NCI-H2171 (cell line): ENCODE results near the gene TFAP2E.

Experiments
- DNase-seq: peaks from one replicate; lab custom pipeline; 2025; lab: John Stamatoyannopoulos, UW

The TFAP2E gene

DNA sequence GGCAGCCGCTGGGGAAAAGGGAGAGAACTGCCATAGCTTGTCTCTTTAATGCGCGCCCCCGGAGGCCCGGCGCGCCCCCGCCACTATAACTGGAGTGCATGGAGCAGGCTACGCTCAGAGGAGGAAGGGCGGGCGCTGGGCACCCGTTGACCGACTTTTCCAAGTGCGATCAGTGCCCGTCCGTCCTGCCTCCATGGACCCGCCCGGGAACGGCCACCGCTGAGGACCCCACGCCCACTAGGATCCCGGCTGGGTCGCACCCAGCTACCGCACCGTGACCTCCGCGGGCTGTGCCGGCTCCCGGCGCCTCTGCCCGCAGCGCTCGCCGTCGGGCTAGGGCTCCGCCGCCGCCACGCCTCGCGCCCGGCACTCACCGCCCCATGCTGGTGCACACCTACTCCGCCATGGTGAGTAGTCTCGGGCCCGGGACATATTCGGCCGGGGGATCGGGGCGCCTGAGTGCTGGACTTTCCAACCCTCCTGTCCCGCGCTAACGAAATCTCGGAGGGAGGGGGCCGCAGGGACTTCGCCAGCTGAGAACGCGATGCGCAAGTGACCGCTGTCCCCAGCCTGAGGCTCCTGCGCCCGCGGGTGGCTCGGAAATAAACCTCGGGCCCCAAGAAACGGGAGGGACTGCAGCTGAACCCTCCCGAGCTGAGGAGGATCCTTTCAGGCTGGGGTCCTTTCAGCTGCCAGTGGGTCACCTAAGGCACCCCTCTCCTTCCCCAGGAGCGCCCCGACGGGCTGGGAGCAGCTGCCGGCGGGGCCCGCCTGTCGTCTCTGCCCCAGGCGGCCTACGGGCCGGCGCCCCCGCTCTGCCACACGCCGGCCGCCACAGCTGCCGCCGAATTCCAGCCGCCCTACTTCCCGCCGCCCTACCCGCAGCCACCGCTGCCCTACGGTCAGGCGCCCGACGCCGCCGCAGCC is at the start of gene TFAP2E:
TSS of gene TFAP2E (plus strand) at position 117 of the 927 bp plus-strand sequence. CDS start at position 381, 264 bp downstream.
- DNase-seq: no peak

DNA sequence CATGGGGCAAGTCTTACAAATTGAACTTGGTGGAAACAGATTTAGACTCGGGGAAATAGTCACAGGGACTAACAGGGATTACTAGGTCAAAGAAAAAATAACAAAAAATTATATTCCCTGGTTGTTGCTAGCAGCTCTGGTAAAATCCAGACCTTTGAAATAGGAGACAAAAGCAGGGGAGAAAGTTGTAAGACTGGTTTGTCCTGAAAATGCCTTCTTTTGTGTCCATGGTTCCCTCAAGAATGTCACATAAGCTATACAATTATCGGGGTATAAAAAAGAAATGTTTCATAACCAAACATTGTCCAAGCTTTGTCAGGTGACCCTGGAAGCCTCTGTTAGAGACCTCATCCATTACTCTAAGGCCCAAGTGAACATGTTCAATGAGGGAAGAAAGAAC is 49.0 kb upstream of the TFAP2E start:
- no peak for DNase-seq

DNA sequence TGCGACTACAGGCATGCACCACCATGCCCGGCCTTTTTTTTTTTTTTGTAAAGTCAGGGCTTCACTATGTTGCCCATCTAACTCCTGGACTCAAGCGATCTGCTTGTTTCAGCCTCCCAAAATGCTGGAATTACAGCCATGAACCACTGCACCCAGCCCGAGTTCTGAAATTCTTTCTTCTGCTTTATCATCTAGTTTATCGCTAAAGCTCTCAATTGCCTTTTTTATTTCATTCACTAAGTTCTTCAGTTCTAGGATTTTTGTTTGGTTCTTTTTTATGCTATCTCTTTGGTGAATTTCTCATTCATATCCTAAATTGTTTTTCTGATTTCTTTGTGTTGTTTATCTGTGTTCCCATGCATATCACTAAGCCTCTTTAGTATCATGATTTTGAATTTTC is 42.9 kb upstream of the TFAP2E start:
- no peak for DNase-seq

DNA sequence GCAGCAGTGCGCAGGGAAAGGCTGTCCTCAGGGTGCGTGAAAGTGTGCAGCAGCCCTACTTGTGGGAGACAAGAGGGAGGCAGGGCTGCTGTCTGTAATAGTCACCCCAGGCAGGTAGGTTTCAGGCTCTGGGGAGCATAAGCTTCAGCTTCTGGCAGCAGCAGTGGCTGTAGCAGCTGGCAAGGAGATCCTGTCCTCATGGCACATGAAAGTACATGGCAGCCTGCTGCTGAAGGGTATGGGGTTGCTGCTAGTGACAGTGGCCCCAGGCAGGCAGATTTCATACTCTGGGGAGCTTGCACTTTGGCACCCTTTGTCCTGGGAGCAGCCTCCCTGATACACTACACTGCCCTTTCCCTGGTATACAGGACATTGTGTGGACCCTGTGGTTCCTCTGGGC is 42.2 kb upstream of the TFAP2E start:
- DNase-seq: no peak

DNA sequence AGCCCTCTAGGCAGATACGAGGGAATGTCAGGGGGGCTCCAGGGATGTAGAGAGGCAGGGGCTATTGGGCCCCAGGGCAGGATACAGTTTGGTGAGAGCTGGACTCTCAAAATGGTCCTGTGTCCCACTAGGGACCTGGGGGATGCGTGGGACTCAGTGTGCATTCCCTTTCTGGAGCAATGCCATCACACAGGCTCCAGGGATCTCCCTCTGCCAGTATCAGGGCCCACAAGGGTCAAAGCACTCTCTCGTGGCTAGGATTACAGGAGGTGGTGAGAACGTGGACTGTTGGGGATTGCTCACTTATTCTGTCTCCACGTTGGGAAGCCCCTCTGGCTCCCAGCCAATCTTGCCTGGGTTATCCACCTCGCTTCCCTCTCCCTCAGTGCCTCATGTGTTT is 41.7 kb upstream of the TFAP2E start:
- DNase-seq: no peak

DNA sequence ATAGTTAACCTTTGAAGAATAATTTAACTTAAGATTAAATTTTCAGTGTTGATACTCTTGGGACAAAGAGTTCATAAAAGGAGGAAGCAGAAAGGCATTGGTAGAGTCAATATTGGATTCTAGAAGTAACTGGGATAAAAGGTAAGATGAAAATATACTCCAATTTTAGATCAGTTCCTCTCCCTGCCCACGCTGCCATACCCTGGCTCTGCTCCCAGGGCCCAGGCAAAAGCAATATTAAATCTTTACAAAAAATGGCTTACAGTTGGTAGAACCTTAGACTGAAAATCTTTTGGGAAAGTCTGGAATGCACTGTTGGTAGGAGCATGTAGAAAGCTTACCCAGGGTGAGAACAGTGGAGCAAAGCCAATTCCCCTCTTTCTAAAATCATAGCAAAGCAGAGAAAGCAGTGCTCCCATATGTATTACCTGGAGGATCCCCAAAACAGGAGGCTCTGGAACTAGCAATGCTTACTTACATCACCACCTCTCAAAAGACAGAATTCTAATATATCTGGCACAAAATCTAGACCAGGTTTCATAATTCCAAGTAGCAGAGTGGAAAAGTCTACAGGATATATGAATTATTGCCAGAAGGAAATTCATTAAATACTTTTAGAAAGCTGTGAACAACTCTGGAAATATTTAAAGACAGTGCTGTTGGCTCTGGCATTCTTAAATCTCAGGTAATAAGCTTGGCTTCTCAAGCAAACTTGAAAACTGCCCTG is 40.5 kb upstream of the TFAP2E start:
- DNase-seq: no peak

DNA sequence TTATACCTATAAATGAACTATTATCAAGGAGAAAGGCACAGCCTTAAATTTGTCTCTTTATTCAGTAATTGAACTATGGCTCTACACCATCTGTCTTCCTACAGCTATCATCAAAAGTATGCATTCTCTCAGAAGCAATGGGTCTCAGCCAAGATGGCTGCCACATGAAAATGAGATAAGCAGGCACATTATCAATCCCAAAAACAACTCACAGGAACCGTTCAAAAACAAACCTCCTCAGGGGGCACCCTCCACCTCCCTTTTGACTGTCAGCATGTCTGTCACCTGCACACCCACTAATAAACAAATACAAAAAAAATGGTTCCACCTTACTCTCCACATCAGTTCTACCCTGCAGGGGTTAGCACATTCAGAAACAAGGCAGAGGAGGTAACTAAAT is 39.5 kb upstream of the TFAP2E start:
- no peak for DNase-seq

DNA sequence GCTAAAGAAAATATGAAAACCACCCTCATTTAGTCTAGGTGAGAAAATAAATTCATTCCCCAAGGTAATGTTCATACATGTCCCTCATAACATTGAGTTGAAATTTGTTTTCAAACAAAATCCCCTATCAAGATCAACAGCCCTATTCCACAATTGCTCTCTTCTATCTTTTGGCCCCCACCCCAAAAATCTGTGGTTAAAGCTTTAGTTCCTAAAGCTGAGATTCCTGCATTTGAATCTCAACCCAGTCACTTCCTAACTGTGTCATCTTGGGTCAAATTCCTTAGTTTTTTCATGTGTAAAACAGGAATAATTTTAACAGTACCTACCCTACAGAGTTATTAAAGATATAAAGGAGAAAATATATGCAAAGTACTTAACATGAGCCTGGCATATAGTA is 37.9 kb upstream of the TFAP2E start:
- DNase-seq: no peak

DNA sequence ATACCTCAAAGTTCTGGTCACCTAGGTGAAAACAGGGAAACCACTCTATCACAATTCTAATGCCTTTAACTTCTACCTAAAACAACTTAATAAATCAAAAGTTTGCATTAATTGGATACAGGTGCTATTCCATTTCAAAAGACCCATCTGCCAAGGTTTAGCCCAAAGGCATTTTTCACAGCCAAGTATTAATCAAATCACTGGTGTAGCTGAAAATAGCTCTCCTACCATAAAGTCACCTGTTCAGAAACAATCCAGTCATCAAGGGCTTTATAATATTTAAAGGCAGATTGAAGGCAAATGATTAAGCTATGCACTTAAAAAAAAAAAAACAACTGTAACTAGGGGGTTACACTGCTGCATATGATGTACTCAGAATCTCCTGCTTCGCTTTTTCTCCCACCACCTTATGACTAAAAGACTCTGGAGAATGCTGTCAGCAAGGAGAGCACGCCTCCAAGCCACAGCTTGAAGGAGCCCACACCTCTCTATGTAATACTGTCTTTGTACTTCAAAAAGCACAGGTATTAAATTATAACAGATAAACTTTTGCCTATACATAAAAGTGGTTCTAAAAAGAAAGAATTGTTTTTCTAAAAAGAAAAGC is 36.5 kb upstream of the TFAP2E start:
- no peak for DNase-seq

DNA sequence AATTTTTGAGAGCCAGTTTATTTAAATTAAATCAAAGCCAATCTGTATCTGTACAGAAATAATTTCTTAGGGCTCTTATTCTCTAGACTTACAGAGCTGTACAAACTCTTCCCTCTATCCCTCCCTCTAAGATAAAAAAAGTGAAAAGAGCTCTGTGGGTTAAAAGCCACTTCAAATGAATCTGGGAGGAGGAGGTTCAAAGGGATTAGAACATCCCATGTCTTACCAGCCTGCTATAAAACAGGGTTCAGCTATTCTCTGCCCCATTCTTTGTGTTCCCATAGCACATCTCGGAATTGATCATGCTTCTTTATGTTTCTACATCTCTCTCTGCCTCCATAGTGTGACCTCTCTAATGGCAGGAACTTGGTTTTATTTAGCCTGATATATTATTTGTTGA is 35.3 kb upstream of the TFAP2E start:
- no peak for DNase-seq

DNA sequence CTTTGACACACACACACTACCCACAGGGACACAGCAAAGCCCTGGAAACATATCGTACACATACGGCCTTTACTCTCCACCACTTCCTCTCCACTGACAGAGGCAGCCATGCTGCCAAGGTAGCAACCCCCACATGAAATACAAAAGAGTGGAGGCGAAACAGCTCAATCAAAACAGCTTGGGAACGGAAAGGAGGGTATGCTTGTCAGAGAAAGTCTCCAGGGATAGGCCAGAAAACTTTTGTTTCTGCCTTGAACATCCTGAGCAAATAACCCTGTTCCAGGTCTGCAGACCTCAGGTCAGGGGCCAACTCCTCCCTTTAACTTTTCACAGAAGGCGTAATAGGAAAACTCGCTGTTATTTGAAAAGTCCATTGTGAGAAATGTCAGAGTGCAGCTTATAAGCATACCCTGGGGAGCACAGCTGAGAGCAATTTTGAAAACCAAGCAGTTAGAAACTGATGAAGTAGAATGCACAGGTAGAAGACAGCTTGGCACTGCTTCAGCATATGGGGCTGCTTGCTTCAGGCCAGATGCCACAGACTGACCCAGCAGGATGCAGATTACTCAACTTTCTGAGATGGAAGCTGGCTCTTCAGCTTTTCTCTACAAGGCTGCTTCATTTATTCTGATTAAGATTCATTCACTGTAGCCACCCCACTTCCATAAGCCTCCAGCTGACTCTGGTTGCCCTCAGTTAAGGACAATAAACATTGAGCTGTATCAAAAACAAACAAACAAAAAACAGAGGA is 33.9 kb upstream of the TFAP2E start:
- peak; percentile 61 for DNase-seq

DNA sequence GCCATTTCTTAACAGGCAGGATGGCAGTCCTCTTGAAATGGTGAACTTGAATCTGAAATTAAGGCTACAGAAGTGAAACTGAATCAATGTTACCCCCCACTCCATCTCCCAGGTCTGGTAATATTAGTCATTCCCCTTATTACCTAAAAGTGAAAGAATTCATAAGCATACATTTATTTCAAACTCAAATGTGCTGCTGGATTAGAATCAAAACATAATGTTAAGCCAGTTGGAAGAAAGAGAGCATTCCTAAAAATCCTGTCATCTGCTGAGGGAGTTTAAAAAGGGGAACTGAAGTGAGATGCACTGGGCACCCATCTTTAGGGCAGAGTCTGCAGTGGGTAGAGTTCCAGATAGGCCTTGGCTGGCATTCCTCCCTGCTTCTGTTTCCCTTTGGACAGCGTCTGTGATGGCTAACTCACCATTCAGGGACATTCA is 33.3 kb upstream of the TFAP2E start:
- no peak for DNase-seq

DNA sequence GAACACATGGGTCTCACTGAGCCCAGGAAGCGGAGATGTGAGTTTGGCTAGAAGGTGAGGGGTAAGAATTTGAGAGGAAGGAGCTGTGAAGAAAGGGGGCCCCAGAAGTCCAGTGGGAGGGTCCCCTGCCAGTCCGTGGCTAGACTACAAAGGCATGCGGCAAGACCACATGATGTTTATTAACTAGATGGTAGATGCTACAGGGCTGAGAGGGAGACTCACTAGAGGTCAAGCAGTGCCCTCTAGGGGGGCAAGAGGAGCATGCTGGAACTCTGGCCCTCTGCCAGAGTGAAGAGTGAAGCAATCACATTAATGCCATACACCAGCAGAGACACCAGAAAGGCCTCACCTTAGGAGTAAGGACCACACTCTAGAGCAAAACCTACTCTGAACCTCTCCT is 28.1 kb upstream of the TFAP2E start:
- DNase-seq: peak; percentile 16

DNA sequence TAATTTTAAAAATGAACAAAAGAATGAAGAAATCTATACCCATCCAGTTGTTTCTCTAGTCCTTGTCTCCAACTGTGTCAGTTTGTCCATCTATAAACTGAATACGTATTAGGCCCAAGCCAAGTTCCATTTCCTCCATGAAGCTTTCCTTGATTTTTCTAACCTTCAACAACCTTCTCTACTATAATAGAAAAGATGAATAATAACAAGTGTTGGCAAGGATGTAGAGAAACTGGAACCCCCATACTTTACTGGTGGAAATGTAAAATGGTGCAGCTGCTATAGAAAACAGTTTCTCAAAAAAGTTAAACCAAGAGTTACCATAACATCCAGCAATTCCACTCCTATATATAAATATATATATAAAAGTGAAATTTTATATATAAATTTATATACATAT is 26.5 kb upstream of the TFAP2E start:
- no peak for DNase-seq

DNA sequence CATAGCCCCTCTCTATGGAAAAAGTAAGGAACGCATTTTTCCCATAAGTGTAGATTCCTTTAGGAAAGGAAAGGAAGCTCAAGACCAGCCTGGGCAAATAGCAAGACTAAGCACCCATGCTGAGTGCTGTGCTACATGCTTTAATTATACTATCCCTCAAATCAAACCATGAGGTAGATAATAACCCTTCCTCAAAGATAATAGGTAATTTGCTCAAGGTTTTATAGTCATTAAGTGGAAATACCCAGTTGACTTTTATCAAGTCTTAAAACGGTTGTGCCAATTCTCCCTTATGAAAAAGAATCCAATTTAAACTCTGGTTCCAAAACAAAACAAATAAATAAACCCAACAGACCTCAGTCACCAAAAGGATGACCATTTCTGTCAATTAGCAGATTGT is 19.3 kb upstream of the TFAP2E start:
- DNase-seq: no peak

DNA sequence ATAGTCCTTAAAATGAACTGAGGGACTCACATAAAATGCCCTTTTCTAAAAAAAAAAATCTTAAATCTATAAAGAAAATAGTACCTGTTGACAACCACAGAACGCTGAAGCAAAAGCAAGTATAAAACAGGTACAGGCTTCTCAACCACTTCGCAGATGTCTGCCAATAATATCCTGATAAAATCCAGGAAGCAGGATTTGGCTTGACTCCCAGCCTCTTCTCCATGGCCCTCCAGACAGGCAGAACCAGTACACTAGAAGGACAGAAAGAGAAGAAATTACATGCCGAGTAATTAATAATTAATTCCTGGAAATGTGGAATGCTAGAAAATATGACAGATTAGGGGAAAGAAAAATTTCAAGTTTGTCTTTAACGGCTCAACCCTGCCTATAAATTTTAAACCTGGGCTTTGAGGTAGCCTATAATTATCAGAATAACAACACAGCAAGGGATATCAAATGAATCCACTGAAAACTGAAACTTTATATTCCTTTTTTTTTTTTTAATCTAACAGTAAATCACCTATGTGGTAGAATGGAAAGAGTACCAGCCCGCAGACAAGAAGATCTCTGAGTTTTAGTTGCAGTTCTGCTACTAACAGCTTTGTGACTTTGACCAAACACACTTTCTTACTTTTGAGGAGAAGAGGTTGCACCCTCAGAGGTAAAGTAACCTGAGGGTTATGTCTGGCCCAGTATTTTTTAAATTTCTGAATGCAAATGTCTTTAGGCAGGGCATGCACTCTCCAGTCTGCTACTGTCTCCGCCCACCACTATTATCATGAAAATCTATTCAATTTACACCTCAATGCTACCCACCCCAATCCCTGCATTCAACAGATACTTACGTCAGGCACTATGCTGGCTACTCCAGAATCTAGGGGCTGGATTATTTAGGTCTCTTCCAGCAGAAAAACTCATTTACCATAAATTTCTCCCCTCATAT is 18.6 kb upstream of the TFAP2E start:
- DNase-seq: no peak

DNA sequence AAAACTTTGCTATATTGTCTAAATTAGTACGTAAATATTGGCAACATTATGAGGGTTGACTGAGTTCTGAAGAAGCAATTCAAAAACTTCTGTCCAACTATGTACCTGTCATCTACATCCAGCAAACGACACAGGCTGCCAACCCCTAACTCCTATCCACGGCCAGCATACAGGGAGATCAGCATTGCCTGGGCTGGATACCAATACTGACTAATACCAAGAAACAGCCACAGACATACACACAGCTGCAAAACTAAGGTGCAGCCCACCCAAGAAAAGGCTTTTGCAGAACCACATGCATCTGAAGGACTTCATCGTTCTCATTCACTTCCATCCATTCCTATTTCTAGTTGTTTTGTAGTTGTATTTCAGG is 17.9 kb upstream of the TFAP2E start:
- no peak for DNase-seq

DNA sequence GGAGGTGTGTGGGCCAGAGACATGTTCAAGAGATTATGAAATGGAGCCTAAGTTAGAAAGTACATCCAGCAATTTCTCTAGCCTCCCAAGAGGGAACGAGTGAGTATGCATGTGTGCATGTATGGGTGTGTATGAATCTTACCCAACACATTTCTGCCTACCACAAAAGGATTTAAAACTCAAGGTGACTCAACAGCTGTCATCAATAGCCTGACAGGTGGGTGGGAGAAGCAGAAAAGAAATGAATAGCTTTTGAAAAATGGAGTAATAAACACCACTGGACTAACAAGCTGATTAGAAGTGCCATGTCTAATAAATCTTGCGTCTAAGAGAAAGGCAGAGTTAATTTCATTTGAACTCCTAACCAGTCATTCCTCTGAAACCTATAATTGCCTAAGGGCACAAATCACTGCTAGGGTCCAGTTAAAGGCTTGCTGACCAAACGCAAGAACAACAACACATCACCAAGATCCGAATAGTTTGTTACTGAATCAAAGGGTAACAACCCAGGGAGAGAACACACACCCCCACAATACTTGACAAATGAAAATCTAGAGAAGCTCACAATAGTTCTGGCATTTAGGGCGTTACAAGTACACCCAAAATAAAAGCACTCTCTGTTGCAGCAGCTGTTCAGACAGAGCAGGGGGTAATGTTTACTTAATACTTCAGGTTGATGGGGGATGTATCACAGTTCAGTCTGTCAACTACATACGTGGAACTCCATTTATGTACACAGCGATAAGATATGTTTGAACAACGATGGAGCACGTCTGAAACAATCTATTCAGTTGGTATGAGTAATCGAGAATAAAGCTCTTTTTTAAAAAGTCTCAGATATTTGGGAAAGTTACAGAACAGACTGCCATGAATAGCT is 17.3 kb upstream of the TFAP2E start:
- DNase-seq: no peak

DNA sequence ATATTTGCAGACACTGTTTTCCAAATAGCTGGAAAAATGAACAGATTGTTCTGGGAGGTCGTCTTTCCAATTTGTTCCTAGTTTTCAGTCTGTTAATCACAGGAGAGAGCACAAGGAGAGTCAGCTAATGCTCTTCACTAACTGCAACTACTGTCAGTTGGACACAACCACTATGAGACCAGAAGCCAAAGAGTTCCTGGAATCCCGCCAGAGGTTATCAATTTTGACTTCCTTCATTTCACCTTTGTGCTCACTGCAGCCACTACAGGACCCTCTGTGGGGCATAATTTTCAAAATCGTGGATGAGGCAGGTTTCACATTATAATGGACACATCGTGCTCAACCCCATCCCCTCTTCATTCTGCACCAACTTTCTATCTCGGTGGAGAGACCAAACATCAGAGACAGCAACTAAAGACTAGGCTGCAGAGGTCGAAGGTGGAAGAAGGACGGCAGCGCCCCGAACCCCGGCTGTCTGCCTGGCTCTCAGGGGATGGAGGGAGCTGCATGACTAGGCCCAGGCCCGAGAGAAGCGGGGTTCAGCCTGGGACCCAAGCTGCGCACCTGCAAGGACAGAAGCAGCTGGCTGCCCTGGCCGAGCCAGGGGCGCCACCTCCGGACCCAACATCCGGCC is 16.5 kb upstream of the TFAP2E start:
- no peak for DNase-seq
